Measurements from ENCODE around the gene KCNAB2.
"Not testable (repeated sequence)": the region's sequence is repeated elsewhere in the genome, so short reads cannot be mapped to it uniquely, and the experiment has no call there.

Gene KCNAB2

GRCh38 chr1:6074192-6074901 lies 28.7 kb downstream of the KCNAB2 start:
- peaks cover 32% of the 10 kb centered on the region for H3K27me3 Mint-ChIP-seq (ENCODE audit: low read depth)
- no peak overlapping the region for H3K4me3 Mint-ChIP-seq
- H3K36me3 Mint-ChIP-seq (ENCODE audit: low read depth): no peaks in the 10 kb centered on the region
- H3K9me3 Mint-ChIP-seq: no peaks in the 10 kb centered on the region
- no peak overlapping the region for H3K27ac Mint-ChIP-seq
- no peak for TF ChIP-seq CTCF (IDR thresholded peaks at IDR 0.05; ENCODE audit: unreplicated experiment in 3 of 3)
- no peaks in the 10 kb centered on the region for H3K4me1 Mint-ChIP-seq

DNA sequence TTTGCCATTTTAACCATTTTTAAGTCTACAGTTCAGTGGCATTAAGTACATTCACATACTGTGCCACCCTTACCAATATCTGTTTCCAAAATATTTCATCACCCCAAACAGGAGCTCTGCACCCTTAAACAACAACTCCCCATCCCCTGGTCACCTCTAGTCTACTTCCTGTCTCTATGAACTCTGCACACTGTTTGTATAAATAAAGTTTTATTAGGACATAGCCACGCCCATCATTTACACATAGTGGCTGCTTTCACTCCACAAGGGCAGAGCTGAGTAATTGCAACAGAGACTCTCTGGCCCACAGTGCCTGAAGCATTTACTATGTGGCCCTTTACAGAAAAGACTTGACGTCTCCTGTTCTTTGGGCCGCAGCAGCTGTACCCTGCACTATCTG lies 30.1 kb downstream of the KCNAB2 start:
- Mint-ChIP-seq H3K9me3 (no peaks in the 10 kb centered on the region), H3K4me3 (no peak overlapping the region), H3K27me3 (ENCODE audit: low read depth) (peaks cover 36% of the 10 kb centered on the region), H3K27ac (no peak overlapping the region), H3K4me1 (peaks cover 6% of the 10 kb centered on the region), H3K36me3 (ENCODE audit: low read depth) (no peaks in the 10 kb centered on the region)
- TF ChIP-seq CTCF (IDR thresholded peaks at IDR 0.05; ENCODE audit: unreplicated experiment in 3 of 3): no peak

- not testable (repeated sequence) for H3K4me3 Mint-ChIP-seq; H3K9me3 Mint-ChIP-seq; H3K27ac Mint-ChIP-seq; H3K36me3 Mint-ChIP-seq (ENCODE audit: low read depth); H3K4me1 Mint-ChIP-seq
- H3K27me3 Mint-ChIP-seq (ENCODE audit: low read depth): peaks cover 37% of the 10 kb centered on the region
These were observed 31.4 kb downstream of the KCNAB2 start for GRCh38 chr1:6077061-6077460.

DNA sequence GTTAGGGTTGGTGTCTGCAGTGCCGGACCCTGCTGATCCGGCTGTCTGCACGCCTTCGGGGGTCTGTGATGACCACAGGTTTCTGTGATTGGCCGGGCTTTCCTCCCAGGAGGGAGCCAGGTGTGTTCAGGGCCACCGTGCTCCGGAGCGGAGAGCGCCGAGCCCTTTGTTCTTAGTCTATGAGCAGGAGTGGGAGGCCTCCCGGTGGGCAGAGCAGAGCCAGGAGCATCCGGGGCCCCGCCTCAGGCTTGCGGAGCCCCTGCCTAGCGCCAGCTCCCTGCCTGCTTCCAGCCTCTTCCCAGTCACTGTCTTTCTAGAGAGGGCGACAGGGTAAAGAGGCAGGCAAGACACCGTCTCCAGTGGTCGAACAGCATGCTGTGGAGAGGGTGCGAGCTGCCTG lies 31.8 kb downstream of the KCNAB2 start:
- Mint-ChIP-seq H3K4me3 (no peak overlapping the region), H3K4me1 (peaks cover 11% of the 10 kb centered on the region), H3K9me3 (no peaks in the 10 kb centered on the region), H3K36me3 (ENCODE audit: low read depth) (no peaks in the 10 kb centered on the region), H3K27me3 (ENCODE audit: low read depth) (peaks cover 41% of the 10 kb centered on the region), H3K27ac (no peak overlapping the region)
- TF ChIP-seq CTCF (IDR thresholded peaks at IDR 0.05; ENCODE audit: unreplicated experiment in 3 of 3): no peak

DNA sequence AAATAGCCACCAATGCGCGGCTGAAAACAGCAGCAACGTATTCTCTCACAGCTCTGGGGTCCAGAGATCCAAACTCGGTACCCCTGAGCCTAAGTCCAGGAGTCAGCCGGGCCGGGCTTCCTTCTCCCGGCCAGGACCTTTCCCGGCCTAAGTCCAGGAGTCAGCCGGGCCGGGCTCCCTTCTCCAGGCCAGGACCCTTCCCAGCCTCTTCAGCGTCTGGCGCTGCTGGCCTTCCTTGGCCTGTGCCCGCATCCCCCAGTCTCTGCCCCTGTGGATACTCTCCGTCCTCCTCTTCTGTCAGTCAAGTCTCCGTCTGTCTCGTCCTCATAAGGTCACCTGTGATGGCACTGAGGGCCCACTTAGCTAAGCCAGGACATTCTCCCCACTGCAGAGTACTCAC lies 32.2 kb downstream of the KCNAB2 start:
- TF ChIP-seq CTCF (IDR thresholded peaks at IDR 0.05; ENCODE audit: unreplicated experiment in 3 of 3): no peak
- Mint-ChIP-seq H3K27me3 (ENCODE audit: low read depth) (peaks cover 45% of the 10 kb centered on the region), H3K27ac (no peak overlapping the region), H3K4me1 (peaks cover 14% of the 10 kb centered on the region), H3K36me3 (ENCODE audit: low read depth) (no peaks in the 10 kb centered on the region), H3K9me3 (no peaks in the 10 kb centered on the region), H3K4me3 (no peak overlapping the region)

- H3K36me3 Mint-ChIP-seq (ENCODE audit: low read depth): no peaks in the 10 kb centered on the region
- H3K27ac Mint-ChIP-seq: no peak overlapping the region
- peaks cover 31% of the 10 kb centered on the region for H3K4me1 Mint-ChIP-seq
- peaks cover 40% of the 10 kb centered on the region for H3K27me3 Mint-ChIP-seq (ENCODE audit: low read depth)
- no peaks in the 10 kb centered on the region for H3K9me3 Mint-ChIP-seq
- no peak overlapping the region for H3K4me3 Mint-ChIP-seq
- no peak for TF ChIP-seq CTCF (IDR thresholded peaks at IDR 0.05; ENCODE audit: unreplicated experiment in 3 of 3)
These were observed 34.8 kb downstream of the KCNAB2 start for GRCh38 chr1:6080469-6080868.

Data from nephron (organoid).